CMK (cell line): ENCODE data around the gene OMG.
"Not testable (repeated sequence)": the region's sequence is repeated elsewhere in the genome, so short reads cannot be mapped to it uniquely, and the experiment has no call there.

Experiments used
- DNase-seq: peaks from one replicate; pipeline ENCODE4 v3.0.0-alpha.2; 2010; ENCODE audit warnings: low read depth

The OMG gene, protein sequence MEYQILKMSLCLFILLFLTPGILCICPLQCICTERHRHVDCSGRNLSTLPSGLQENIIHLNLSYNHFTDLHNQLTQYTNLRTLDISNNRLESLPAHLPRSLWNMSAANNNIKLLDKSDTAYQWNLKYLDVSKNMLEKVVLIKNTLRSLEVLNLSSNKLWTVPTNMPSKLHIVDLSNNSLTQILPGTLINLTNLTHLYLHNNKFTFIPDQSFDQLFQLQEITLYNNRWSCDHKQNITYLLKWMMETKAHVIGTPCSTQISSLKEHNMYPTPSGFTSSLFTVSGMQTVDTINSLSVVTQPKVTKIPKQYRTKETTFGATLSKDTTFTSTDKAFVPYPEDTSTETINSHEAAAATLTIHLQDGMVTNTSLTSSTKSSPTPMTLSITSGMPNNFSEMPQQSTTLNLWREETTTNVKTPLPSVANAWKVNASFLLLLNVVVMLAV

DNA sequence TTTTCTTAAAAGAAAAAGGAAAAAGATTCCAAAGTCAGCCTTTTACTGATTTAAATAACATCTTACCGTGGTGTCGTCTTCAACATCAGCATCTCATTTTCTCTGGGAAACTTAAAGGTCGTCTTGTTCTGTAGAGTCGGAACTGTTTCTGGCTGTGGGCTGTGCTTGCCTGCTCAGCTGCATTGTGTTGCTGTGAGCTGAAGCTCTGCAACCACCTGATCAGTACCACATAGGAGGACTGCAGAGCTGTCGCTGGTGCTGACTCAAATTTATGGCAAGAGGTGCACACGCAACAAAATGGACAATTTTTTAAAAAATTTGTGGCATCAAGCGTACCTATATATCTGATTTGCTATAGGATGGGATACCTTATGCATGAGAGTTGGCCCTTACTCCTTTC lies at the start of gene OMG:
OMG (minus strand) TSS at position 150 of the 400 bp plus-strand sequence. CDS start 908 bp downstream, outside the sequence.
- no peak for DNase-seq

DNA sequence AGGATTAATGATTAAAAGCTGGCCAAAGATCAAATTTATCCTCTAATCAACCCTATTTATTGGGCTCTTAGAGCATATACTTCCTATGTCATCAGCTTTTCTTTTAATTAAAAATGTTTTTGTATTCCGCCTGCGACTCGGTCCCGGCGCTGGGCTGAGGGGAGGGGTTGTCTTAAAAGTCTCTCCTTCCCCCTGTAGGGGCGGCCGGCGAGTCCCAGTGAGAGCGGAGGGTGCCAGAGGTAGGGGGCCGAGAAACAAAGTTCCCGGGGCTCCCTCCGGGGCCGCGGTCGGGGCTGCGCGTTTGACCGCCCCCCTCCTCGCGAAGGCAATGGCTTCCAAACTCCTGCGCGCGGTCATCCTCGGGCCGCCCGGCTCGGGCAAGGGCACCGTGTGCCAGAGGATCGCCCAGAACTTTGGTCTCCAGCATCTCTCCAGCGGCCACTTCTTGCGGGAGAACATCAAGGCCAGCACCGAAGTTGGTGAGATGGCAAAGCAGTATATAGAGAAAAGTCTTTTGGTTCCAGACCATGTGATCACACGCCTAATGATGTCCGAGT lies 48.2 kb upstream of the OMG start:
- not testable (repeated sequence) for DNase-seq

DNA sequence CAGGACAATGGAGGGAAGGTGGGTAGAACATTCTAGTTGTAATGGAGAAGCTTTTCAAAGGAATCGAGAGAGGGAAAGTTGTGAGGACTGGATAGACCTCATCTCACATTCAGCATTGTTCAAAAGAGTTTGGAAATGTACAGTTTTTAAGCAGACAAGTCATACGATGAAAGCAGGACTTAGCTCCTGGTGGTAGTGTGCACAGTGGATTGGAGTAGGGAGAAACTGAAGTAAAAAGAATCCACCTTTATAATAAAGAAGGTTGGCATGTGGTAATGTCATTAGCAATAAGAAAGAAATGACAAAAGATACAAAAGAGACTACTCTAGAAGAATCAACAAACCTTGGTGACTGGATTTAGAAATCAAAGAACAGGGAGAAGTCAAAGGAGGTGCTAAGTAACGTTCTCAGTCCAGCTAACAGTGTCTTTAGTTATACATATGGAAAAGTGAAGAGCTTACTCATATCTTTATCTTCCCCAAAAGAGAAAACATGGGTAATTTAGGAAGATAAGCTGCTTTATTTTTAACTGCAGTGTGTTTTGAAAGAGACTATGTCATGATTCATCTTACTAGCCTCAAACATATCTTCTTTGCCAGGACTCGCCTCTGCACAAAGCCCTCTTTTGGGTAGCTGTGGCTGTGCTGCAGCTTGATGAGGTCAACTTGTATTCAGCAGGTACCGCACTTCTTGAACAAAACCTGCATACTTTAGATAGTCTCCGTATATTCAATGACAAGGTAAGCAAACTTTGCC lies 43.0 kb upstream of the OMG start:
- DNase-seq = no peak

DNA sequence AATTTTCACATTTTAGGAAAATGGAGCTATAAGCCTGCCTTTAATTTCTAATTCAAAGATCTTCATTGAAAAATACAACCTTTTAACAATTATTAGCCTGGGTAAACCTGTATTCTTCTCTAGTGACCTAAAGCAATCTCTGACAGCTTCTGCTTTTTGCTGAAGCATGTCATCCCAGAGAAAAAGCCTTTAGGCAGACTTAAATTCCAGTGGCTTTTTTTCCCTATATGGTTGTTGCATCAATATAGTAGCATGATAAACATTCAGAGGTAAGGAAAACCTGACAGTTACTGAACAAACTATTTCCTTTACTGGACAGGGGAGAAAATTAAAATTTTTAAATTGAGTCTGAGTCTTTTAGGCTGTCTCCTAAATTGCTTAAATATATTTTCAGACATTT lies 32.2 kb upstream of the OMG start:
- no peak for DNase-seq

GRCh38 chr17:31328160-31328535 lies 31.1 kb upstream of the OMG start:
- DNase-seq = no peak

DNA sequence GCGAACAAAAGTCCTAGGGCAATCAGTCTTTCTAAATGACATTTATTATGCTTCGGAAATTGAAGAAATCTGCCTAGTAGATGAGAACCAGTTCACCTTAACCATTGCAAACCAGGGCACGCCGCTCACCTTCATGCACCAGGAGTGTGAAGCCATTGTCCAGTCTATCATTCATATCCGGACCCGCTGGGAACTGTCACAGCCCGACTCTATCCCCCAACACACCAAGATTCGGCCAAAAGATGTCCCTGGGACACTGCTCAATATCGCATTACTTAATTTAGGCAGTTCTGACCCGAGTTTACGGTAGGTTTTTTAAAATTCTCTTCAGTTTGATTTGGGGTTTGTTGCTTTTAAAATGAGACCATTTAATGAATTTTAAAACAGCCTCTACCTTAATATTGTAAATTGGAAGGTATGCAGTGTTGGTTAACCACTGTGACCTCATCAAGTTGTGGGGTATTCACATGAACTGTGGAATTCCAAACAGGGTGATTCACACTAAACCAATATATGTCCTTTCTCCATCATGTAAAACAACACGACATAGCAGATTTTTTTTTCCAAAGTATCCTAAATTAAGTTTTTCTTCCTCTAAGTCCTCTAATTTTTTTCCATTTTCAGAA lies 30.6 kb upstream of the OMG start:
- no peak for DNase-seq

- no peak for DNase-seq
Observed at GRCh38 chr17:31323551-31323950, 26.5 kb upstream of the OMG start.

- no peak for DNase-seq
Observed at GRCh38 chr17:31321966-31322365, 24.9 kb upstream of the OMG start.

- DNase-seq = no peak
Observed at GRCh38 chr17:31321481-31321880, 24.4 kb upstream of the OMG start, which contains the start of gene EVI2A. Gene EVI2A (minus strand): TSS chr17:31321622. CDS start chr17:31319013, 2,609 bp downstream.

- no peak for DNase-seq
Observed at GRCh38 chr17:31320791-31321190, 23.8 kb upstream of the OMG start.

DNA sequence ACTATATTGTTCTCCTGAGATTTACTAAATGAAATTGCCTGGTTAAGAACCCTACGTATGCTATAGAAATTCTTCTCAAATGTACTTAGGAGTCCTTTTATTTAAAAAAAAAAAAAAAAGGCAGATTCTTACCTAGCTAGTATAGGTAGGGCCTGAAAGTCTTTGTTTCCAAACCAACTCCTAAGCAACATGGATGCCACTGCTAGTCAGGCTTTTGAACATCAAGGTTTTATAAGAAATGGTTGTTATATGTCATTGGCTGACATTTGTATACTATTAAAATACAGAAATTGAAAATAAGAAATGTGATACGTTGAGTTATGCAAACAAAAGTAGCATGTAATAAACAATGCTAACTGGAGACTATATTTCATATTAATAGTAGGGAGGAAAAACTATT lies 23.2 kb upstream of the OMG start:
- no peak for DNase-seq

DNA sequence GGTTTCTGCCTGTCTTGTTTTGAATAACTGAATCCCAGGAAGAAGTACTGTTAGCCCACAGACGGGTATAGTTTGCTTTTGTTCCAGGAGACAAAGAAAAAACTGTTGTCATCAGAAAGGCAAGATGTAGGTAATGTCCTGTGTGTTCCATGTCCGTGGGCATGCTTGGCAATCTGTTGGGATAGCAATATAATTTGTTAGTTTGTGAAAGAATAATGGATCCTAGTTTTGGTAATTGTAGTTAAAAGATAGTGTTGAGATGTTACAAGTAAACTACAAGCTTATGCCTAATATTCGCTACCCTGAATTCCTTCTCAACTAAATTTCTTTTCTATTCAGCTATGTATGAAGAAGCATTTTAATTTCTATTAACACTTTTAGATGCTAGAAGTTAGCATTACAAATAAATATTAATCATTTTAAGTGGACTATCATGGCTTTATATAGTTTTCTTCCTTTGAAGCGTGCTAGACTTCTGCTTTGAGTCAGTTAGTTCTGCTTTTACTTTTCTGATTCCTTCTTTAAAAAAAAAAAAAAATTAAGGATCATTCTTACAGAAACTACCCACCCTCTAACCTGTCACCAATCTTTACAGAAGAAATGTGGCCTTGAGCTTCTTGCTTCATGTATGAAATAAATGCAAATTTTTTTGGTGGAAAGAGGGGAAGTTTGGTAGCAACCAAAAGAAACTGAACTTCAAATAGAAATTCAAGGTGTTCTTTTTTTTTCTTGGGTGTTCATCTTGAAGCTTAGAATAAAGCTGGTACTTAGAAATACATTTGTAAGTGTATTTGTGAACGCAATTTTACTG lies 22.0 kb upstream of the OMG start:
- DNase-seq = no peak

- no peak for DNase-seq
Observed at GRCh38 chr17:31318298-31318801, 21.3 kb upstream of the OMG start.

DNA sequence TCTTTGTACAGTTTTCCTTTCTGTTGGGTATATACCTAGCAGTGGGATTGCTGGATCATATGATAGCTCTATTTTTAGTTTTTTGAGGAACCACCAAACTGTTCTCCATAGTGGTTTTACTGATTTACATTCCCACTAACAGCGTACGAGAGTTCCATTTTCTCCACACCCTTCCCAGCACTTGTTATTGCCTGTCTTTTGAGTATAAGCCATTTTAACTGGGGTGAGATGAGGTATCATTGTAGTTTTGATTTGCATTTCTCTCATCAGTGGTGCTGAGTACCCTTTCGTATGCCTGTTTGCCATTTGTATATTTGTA lies 17.7 kb upstream of the OMG start:
- no peak for DNase-seq

DNA sequence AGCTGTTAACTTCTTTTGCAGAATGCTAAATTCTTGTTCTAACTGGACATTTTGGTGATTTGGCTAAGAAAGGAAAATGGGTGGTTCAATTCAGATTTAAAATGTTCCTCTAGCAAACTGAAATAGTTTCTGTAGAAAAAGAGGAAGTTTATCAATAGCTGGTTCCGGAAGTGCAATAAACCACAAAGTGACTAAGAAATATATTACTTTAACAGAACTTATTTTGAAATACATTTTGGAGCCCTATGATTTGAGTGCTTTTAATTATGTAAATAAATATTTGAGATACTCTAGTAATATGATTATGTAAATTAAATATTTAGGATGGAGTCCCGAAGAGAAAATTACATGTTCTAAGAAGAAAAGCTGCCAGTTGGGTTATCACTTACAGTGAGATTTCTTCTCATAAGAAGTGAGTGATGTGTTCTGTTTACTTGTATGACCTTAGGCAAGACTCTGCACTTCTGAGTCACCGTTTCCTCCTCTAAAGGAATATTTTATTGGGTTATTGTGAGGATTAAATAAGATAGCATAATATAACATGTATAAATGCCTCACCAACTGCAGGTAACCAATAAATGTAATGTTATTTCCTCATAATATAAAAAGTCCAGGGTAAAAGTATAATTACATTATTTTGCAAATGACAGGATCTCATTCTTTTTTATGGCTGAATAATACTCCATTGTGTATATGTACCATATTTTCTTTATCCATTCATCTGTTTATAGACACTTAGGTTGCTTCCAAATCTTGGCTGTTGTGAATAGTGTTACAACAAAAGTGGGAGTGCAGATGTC lies 17.1 kb upstream of the OMG start, which contains the start of gene EVI2B:
EVI2B (minus strand) TSS at position 73 of the 800 bp plus-strand sequence. CDS start 8,445 bp downstream, outside the sequence.
- DNase-seq = no peak

DNA sequence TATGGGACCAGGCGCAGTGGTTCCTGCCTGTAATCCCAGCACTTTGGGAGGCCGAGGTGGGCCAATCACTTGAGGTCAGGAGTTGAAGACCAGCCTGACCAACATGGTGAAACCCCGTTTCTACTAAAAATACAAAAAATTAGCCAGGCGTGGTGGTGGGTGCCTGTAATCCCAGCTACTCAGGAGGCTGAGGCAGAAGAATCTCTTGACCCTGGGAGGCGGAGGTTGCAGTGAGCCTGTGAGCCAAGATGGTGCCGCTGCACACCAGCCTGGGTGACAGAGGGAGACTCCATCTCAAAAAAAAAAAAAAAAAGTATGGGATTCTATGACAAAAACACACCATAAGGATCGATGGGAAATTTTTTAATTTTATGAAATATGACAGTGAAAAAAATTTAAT lies 15.2 kb upstream of the OMG start:
- DNase-seq = not testable (repeated sequence)

DNA sequence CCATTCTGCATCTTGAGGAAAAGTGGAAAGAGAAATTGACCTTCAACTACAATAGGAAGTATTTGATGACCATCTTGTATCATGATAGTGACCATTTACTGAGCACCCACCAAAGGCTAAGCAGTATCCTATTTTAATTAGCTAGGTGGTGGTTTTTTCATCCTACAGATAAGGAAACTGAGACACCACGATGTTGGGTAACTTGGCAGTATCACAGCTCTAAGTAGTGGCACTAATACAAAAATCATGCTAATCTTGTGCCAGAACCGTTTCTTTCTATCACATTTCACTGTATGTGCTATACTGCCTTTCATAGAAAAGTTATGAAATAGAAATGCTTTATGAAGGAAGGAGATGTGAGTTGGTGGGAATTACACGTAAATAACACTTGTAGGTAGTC lies 14.5 kb upstream of the OMG start:
- DNase-seq = no peak

DNA sequence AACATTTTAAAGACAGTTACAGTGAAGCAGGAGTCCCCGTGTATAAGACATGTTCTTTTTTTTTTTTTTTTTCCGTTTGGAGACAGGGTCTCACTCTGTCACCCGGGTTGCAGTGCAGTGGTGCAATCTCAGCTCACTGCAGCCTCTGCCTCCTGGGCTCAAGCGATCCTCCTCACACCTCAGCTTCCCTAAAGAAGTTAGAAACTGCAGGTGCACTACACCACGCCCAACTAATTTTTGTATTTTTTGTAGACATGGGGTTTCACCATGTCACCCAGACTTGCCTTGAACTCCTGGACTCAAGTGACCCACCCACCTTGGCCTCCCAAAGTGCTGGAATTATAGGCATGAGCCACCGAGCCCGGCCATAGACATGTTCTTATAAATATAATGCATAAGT lies 13.8 kb upstream of the OMG start:
- DNase-seq = no peak

GRCh38 chr17:31310260-31310659 lies 13.2 kb upstream of the OMG start:
- DNase-seq = no peak

- no peak for DNase-seq
Observed at GRCh38 chr17:31309556-31309955, 12.5 kb upstream of the OMG start.
